SHP77 treated with DMSO at 0.1 percent for 48 hours (cell line): ENCODE measurements around the gene TRIM4.
"Not testable (repeated sequence)": the region's sequence is repeated elsewhere in the genome, so short reads cannot be mapped to it uniquely, and the experiment has no call there.

Source experiments
- DNase-seq: peaks from one replicate; lab custom pipeline; 2025; lab: John Stamatoyannopoulos, UW

Gene TRIM4

GRCh38 chr7:99919814-99920112 is 433 bp upstream of the TRIM4 start:
- DNase-seq, result no peak

DNA sequence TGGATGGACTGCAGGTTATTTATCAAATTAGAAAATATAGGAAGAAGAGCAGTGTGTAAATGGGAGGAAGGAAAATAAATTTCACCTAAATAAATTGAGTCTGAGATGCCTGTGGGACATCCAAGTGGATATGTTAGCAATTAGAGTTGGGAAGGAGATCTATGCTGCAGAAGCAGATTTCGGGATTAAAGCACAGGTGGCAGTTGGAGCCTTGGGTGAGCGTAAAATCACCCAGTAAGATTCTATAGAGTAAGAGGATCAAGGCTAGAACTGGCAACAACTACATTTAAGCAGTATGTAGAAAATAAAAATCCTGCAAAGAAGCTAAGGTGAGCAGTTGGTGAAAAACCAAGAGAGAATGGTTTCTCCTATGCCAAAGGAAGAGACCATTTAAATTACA is 8.4 kb downstream of the TRIM4 start:
- DNase-seq, result no peak

DNA sequence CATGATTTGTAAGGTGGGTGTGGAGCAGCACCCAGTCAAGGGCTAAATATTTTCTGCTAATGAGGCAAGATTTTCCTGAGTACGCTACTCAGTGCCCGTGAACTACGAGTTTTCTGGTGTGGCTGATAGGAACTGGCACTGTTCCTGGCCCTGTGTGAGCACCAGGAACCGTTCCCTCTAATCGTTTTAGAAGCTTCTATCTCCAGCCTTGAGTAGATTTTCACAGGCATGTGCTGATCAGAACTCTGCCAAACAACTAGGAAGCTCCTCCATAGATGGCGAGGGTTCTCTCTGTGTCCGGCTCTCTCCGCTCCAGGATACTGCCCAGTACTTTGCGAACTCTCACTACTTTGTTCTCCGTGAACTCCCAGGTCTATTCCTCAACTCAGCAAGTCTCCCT is 17.7 kb downstream of the TRIM4 start:
- DNase-seq, result no peak

GRCh38 chr7:99899830-99900519 is 19.4 kb downstream of the TRIM4 start:
- DNase-seq, result no peak

DNA sequence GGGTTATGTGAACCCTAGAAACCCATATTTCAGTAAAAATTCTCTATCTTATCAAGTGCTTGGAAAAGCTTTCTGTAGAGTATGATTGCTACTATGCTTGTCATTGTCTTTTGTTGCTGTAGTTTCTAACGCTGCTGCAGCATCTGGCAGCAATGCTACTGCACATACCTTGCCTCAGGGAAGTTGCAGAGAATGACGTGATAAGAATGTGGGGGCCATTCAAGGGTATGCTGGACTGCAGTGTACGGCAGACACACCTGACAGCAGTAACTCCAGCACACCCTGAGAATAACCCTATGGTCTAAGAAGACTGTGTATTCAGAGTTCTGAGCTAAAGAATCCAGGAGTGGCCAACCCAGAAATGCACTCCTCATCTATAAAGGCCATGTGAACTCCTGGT is 20.5 kb downstream of the TRIM4 start:
- no peak for DNase-seq

GRCh38 chr7:99898023-99898357 is 21.3 kb downstream of the TRIM4 start:
- no peak for DNase-seq

DNA sequence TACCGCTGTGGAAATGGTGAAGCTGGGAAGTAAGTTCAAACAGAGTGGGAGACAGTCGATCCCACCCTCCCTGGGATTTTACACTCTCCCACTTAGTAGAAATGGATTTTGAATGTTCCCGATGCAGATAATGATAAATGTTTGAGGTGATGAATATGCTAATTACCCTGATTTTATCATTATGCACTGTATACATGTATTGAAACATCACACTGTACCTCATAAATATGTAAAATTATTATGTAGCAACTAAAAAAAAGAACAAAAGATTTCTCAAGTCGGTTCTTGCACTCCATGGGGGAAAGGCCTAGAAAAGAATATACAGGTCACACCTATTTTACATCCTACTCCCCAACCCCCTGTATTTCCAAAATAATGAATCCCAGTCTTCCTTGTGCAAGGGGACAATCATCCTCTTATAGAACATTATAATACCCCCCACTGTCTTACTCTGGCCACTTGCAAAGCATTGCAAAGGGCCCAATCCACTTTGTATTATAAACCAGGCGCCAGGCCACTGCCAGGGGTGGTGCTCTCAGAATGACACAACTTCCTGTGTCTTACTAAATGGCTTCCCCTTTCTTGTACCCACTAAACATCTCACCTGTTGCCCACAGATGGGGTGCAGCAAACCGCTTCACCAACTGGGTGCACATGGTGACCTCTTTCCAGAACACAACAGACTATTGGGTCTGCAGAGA is 21.9 kb downstream of the TRIM4 start:
- no peak for DNase-seq

DNA sequence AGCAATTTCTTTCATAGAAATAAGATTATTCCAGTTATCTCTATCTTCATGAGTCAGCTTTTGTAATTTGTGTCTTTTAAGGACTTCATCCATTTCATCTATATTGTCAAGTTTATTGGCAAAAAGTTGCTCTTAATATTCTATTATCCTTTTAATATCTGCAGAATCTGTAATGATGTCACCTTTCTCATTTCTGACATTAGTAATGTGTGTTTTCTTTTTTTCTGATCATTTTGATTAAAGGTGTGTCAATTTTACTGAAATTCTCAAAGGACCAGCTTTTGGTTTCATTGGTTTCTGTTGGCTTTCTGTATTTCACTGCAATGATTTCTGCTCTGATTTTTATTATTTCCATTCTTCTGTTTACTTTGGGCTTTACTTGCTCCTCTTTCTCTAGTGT is 24.6 kb downstream of the TRIM4 start:
- no peak for DNase-seq

DNA sequence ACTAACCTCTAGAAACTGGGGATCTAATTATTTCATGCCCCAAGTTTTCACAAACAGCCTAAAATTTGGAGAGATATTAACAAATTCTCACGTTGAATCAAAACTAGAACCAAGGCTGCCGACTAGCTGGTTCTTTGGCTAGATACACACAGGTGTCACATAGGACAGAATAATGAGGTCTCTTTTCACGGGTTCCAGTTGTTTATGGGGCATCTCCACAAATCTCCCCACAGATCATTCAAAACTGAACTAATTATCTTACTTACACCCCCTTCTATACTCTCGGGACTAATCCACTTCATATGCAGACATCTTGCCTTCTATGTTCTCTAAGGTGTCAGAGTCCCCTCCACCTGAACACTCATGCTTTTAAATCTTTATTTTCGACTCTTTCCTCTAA is 26.1 kb downstream of the TRIM4 start:
- DNase-seq, result no peak

DNA sequence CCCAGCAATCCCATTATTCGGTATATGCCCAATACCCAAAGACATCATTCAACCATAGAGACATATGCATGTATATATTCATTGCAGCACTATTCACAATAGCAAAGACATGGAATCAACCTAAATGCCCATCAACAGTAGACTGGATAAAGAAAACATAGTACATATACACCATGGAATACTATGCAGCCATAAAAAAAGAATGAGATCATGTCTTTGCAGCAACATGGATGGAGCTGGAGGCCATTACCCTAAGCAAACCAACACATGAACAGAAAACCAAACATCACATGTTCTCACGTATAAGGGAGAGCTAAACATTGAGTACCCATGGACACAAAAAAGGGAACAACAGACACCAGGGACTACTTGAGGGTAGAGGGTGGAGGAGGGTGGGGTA is 29.0 kb downstream of the TRIM4 start:
- DNase-seq, result not testable (repeated sequence)

GRCh38 chr7:99888366-99888765 is 31.0 kb downstream of the TRIM4 start:
- DNase-seq, result not testable (repeated sequence)

GRCh38 chr7:99881370-99881769 is 38.0 kb downstream of the TRIM4 start:
- no peak for DNase-seq

- DNase-seq, result no peak
Observed at GRCh38 chr7:99876933-99877332, 42.4 kb downstream of the TRIM4 start, which contains the start of gene OR2AE1. Gene OR2AE1, minus strand, starts transcription at chr7:99877033. Its CDS starts 0 bp downstream, at chr7:99877033.

DNA sequence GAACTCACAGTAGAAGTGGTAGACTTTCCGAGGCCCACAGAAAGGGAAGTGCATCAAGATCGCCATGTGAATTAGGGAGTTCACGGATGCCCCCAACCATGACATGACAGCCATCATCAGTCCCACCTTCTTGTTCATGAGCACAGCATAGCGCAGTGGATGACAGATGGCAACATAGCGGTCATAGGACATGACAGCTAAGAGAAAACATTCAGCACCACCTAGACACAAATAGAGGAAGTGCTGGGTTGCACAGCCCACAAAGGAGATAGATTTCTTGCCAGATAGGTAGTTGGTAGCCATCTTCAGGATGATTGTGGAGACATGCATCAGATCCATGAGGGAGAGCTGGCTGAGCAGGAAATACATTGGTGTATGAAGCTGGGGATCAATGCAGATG is 42.8 kb downstream of the TRIM4 start:
- no peak for DNase-seq

GRCh38 chr7:99868246-99868645 is 51.1 kb downstream of the TRIM4 start:
- no peak for DNase-seq

DNA sequence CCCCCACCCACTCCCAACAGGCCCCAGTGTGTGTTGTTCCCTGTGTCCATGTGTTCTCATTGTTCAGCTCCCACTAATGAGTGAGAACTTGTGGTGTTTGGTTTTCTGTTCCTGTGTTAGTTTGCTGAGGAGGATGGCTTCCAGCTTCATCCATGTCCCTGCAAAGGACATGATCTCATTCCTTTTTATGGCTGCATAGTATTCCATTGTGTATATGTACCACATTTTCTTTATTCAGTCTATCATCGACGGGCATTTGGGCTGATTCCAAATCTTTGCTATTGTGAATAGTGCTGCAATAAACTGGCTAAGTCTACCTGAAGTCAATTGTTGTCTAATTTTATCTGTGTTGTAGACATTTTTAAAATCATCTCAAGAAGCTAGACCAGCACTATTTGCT is 51.9 kb downstream of the TRIM4 start:
- not testable (repeated sequence) for DNase-seq

GRCh38 chr7:99863847-99864440 is 55.4 kb downstream of the TRIM4 start:
- no peak for DNase-seq

DNA sequence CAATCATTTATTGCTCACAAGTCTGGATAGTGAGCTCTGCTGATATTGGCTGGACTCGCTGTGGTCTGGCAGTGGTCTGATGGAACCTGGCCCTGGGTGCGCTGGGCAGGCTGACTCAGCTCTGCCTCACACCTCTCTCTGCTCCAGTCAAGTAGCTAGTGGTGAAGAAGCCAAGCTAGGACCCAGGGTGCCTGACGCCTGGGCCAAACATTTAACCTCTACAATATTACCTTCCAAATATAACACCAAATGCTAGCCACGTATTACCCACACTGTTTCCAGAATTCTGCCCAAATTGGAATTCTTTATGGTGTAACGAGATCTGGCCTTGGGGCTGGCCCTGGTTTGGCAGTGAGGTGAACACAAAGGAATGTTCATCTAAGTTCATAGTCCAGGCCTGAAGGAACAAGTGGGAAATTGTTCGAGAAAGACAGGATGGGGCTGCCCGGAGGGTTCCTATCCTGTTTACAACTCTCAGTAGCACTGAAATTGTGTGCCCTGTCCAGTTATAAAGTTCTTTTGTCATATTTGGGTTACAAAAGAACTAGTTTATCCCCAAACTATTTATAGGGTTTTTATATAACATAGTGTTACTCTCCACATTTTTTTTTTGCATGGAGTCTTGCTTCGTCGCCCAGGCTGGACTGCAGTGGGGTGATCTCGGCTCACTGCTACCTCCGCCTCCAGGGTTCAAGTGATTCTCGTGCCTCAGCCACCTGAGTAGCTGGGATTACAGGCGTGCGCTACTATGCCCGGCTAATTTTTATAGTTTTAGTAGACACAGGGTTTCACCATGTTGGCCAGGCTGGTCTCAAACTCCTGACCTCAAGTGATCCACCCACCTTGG is 58.8 kb downstream of the TRIM4 start:
- no peak for DNase-seq

GRCh38 chr7:99855236-99855635 is 64.1 kb downstream of the TRIM4 start:
- no peak for DNase-seq

- DNase-seq, result no peak
Observed at GRCh38 chr7:99848420-99849216, 70.7 kb downstream of the TRIM4 start.

DNA sequence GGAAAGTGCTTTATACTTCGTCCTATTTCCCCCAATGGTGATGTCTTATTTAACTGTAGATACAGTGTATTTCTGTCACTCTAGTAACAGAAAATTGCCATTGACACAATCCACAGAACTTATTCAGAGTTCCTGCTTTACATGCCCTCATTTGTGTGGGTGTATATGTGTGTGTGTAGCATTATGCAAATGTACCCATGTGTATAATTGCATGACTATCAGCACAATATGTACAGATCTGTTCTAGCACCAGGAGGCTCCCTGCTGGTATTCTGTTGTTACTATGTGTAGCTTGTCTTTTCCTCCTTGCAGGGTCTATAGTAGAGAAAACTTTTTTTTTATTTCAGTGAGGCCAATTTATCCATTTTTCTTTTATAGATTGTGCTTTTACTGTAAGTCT is 75.0 kb downstream of the TRIM4 start:
- DNase-seq, result no peak

DNA sequence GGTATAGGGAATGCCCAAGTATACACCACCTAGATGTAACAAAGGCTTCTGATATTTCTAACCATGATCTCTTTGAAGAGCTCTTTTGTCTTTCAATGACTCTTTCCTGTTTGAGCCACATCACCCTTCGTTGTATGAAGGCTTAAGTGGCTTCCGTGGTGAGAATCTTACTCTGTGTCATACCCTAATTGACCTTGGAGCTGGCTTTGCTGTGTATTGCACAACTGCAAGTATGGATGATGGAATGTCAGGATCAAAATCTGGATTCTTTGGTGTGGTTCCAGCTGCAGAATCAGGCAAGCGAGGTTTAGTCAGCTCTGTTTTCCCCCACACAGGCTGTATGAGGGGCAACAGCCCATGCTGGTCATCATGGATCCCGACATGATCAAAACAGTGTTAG is 75.5 kb downstream of the TRIM4 start:
- no peak for DNase-seq
